H9 (cell line): ENCODE measurements around the gene DNAJC18. TPM values are rescaled to one million over a fixed set of nuclear protein-coding genes. Genes with fewer than 3 reads are reported as not detected.

Experiments
- DNase-seq: peaks from one replicate; pipeline ENCODE4 v3.0.0-alpha.2; 2017
- H2AFZ ChIP-seq: one replicate; pipeline ENCODE4 v1.6.1; 2013; ENCODE audit warnings: mild to moderate bottlenecking, low read length, control low read depth, moderate library complexity
- H2AK5ac ChIP-seq: 2 replicates; pipeline ENCODE4 v1.6.1; 2013; ENCODE audit warnings: low read length, control low read depth, mixed read lengths; ENCODE audit not compliant: insufficient read length
- H2BK120ac ChIP-seq: one replicate; pipeline ENCODE4 v1.6.1; 2013; ENCODE audit warnings: low read depth, mild to moderate bottlenecking, low read length, control low read depth, inconsistent platforms; ENCODE audit not compliant: poor library complexity, severe bottlenecking
- H2BK12ac ChIP-seq: 2 replicates; pipeline ENCODE4 v1.6.1; 2013; ENCODE audit warnings: low read length, control low read depth, mixed read lengths, low read depth; ENCODE audit not compliant: insufficient read length
- H2BK15ac ChIP-seq: 2 replicates; pipeline ENCODE4 v1.6.1; 2013; ENCODE audit warnings: low read depth, low read length, control low read depth
- H2BK20ac ChIP-seq: one replicate; pipeline ENCODE4 v1.6.1; 2013; ENCODE audit warnings: low read depth, mild to moderate bottlenecking, low read length, control low read depth, inconsistent platforms; ENCODE audit not compliant: poor library complexity, severe bottlenecking
- H2BK5ac ChIP-seq: 2 replicates; pipeline ENCODE4 v1.6.1; 2013; ENCODE audit warnings: low read length, control low read depth, mixed read lengths; ENCODE audit not compliant: insufficient read length
- H3K14ac ChIP-seq: 2 replicates; pipeline ENCODE4 v1.6.1; 2013; ENCODE audit warnings: low read length, control low read depth; ENCODE audit not compliant: insufficient read depth
- H3K18ac ChIP-seq: 2 replicates; pipeline ENCODE4 v1.6.1; 2013; ENCODE audit warnings: low read depth, mild to moderate bottlenecking, mixed read lengths, low read length, control low read depth; ENCODE audit not compliant: insufficient read length
- H3K23ac ChIP-seq: 2 replicates; pipeline ENCODE4 v1.6.1; 2013; ENCODE audit warnings: low read length, control low read depth, mixed read lengths, low read depth; ENCODE audit not compliant: insufficient read length
- H3K23me2 ChIP-seq: 2 replicates; pipeline ENCODE4 v1.6.1; 2013; ENCODE audit warnings: low read depth, mild to moderate bottlenecking, mixed read lengths, low read length, control low read depth; ENCODE audit not compliant: insufficient read length, poor library complexity, severe bottlenecking
- H3K27ac ChIP-seq: 2 replicates; pipeline ENCODE4 v1.5.1; 2013; ENCODE audit warnings: low read length, control low read depth, mixed read lengths, low read depth; ENCODE audit not compliant: insufficient read length
- H3K27me3 ChIP-seq: 2 replicates; pipeline ENCODE4 v1.6.1; 2013; ENCODE audit warnings: low read length, control low read depth, inconsistent platforms; ENCODE audit not compliant: insufficient read depth
- H3K4ac ChIP-seq: 2 replicates; pipeline ENCODE4 v1.6.1; 2013; ENCODE audit warnings: low read depth, mild to moderate bottlenecking, control low read depth, inconsistent platforms, low read length, moderate library complexity
- H3K4me1 ChIP-seq: 2 replicates; pipeline ENCODE4 v1.6.1; 2013; ENCODE audit warnings: low read length, control low read depth, inconsistent platforms; ENCODE audit not compliant: insufficient read depth
- H3K4me2 ChIP-seq: 2 replicates; pipeline ENCODE4 v1.6.1; 2013; ENCODE audit warnings: low read length, control low read depth, mixed read lengths; ENCODE audit not compliant: insufficient read length, insufficient read depth
- H3K56ac ChIP-seq: 2 replicates; pipeline ENCODE4 v1.6.1; 2013; ENCODE audit warnings: low read depth, mild to moderate bottlenecking, mixed read lengths, low read length, control low read depth; ENCODE audit not compliant: insufficient read length
- H3K79me1 ChIP-seq: 2 replicates; pipeline ENCODE4 v1.6.1; 2013; ENCODE audit warnings: low read depth, mild to moderate bottlenecking, moderate library complexity, low read length, control low read depth, inconsistent platforms; ENCODE audit not compliant: insufficient read depth, poor library complexity, severe bottlenecking
- H3K79me2 ChIP-seq: 2 replicates; pipeline ENCODE4 v1.6.1; 2013; ENCODE audit warnings: low read length, control low read depth, inconsistent platforms; ENCODE audit not compliant: insufficient read depth
- H3K9ac ChIP-seq: 2 replicates; pipeline ENCODE4 v1.6.1; 2013; ENCODE audit warnings: low read length, control low read depth, mixed read lengths; ENCODE audit not compliant: insufficient read length; ENCODE audit errors: extremely low read depth
- H3K9me3 ChIP-seq: one replicate; pipeline ENCODE4 v1.6.1; 2013; ENCODE audit warnings: low read depth, low read length, inconsistent platforms; ENCODE audit not compliant: control insufficient read depth
- H3T11ph ChIP-seq: one replicate; pipeline ENCODE4 v1.6.1; 2013; ENCODE audit warnings: mild to moderate bottlenecking, low read length, control low read depth, inconsistent platforms
- H4K20me1 ChIP-seq: one replicate; pipeline ENCODE4 v1.6.1; 2013; ENCODE audit not compliant: control insufficient read depth, insufficient read length, insufficient read depth
- H4K5ac ChIP-seq: 2 replicates; pipeline ENCODE4 v1.6.1; 2013; ENCODE audit warnings: low read depth, mild to moderate bottlenecking, mixed read lengths, low read length, control low read depth; ENCODE audit not compliant: insufficient read length
- H4K8ac ChIP-seq: replicated peaks from 2 replicates; pipeline ENCODE4 v1.6.1; 2013; ENCODE audit warnings: low read length, control low read depth, mixed read lengths, low read depth; ENCODE audit not compliant: insufficient read length
- H4K91ac ChIP-seq: 2 replicates; pipeline ENCODE4 v1.6.1; 2013; ENCODE audit warnings: low read depth, mild to moderate bottlenecking, moderate library complexity, mixed read lengths, low read length, control low read depth; ENCODE audit not compliant: insufficient read length
- H3K27ac Mint-ChIP-seq, 3 experiments: 2 replicates in 2 of 3; 3 replicates in 1 of 3; pipeline ENCODE4 v1.8.0; 2020 to 2021; ENCODE audit warnings: mixed read lengths in 3 of 3, mild to moderate bottlenecking in 1 of 3, moderate library complexity in 1 of 3
- H3K27me3 Mint-ChIP-seq: 2 replicates; pipeline ENCODE4 v1.8.0; 2021; ENCODE audit warnings: low read depth, mild to moderate bottlenecking, moderate library complexity, mixed read lengths
- H3K36me3 Mint-ChIP-seq, 3 experiments: 2 replicates in 2 of 3; 3 replicates in 1 of 3; pipeline ENCODE4 v1.8.0; 2020 to 2021; ENCODE audit warnings: low read depth in 3 of 3, mixed read lengths in 3 of 3; ENCODE audit not compliant: insufficient read depth in 1 of 3
- H3K4me1 Mint-ChIP-seq, 2 experiments: 2 replicates each; pipeline ENCODE4 v1.8.0; 2020; ENCODE audit warnings: mixed read lengths in 2 of 2
- H3K4me3 Mint-ChIP-seq, 2 experiments: 2 replicates in 1 of 2; 3 replicates in 1 of 2; pipeline ENCODE4 v1.8.0; 2020 to 2021; ENCODE audit warnings: mild to moderate bottlenecking in 2 of 2, mixed read lengths in 2 of 2, moderate library complexity in 1 of 2
- H3K9me3 Mint-ChIP-seq, 2 experiments: 2 replicates in 1 of 2; 3 replicates in 1 of 2; pipeline ENCODE4 v1.8.0; 2020; ENCODE audit warnings: mild to moderate bottlenecking in 2 of 2, mixed read lengths in 2 of 2, moderate library complexity in 1 of 2
- WGBS: extraction: QIAGEN DNeasy Blood & Tissue Kit; methylation state at CpG from one replicate; pipeline ENCODE4 v1.1.7; 2013; ENCODE audit warnings: missing lambda C conversion rate, low lambda C conversion rate, mixed read lengths; ENCODE audit not compliant: insufficient read length; ENCODE audit errors: extremely low coverage; 5-methylcytosine and 5-hydroxymethylcytosine counted together
- total RNA-seq: library from RNA; stranded (reverse); gene quantifications from 2 replicates; pipeline ENCODE4 v1.2.1, GENCODE V29; 2021
- TF ChIP-seq, protein P1 (sequence below): fragments of 200-600 bp; sonication (generic); conservative IDR thresholded peaks from 3 replicates; pipeline ENCODE4 v1.8.0; 2021; ENCODE audit warnings: antibody characterized with exemption, mild to moderate bottlenecking

Gene DNAJC18
- total RNA-seq, 1 experiment from 2014 or later, result 26.5 TPM

DNA sequence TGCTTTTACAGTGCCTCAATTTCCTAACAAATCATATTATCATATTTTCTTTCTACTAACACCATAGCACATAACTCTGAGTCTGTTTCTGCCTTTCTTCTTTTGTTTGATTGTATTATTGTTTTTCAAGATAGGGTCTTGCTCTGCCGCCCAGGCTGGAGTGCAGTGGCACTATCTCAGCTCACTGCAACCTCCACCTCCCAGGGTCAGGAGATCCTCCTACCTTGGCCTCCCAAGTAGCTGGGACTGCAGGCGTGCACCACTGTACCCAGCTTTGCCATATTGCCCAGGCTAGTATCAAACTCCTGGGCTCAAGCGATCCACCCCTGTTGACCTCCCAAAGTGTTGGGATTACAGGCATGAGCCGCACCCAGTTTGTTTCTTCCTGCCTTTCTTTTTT, 78.9 kb downstream of the DNAJC18 start:
- Histone ChIP-seq H3K23me2 (no peaks in the 10 kb centered on the region), H3K56ac (no peak overlapping the region), H2AFZ (no peak overlapping the region), H3K79me1 (peaks cover 19% of the 10 kb centered on the region), H3K9ac (no peak overlapping the region), H4K91ac (no peak overlapping the region), H2BK5ac (no peak overlapping the region), H3K4ac (no peak overlapping the region), H3K27me3 (no peaks in the 10 kb centered on the region), H2BK12ac (no peak overlapping the region), H3K14ac (no peak overlapping the region), H4K8ac (no peak overlapping the region), H2BK15ac (no peak overlapping the region), H3K27ac (no peak overlapping the region), H3K23ac (no peak overlapping the region), H3T11ph (no peak overlapping the region), H3K4me2 (no peak overlapping the region), H2AK5ac (no peak overlapping the region), H4K20me1 (no peaks in the 10 kb centered on the region), H2BK120ac (no peak overlapping the region), H3K18ac (no peak overlapping the region), H3K79me2 (peaks cover 19% of the 10 kb centered on the region; the same call in 1 of the 2 replicates), H3K4me1 (no peaks in the 10 kb centered on the region), H3K9me3 (no peaks in the 10 kb centered on the region), H4K5ac (no peak overlapping the region), H2BK20ac (no peak overlapping the region)
- H3K36me3 Mint-ChIP-seq, result peaks cover 24 to 50% (median 42%) of the 10 kb centered on the region in 3 experiments; a peak in 6 of 7 replicates
- no peak for DNase-seq
- no peaks in the 10 kb centered on the region for H3K27me3 Mint-ChIP-seq
- H3K9me3 Mint-ChIP-seq, result no peaks in the 10 kb centered on the region
- peak overlapping the region in 1 of 3 experiments; percentile 66; a peak in 1 of 7 replicates for H3K27ac Mint-ChIP-seq
- TF ChIP-seq, protein P1, sequence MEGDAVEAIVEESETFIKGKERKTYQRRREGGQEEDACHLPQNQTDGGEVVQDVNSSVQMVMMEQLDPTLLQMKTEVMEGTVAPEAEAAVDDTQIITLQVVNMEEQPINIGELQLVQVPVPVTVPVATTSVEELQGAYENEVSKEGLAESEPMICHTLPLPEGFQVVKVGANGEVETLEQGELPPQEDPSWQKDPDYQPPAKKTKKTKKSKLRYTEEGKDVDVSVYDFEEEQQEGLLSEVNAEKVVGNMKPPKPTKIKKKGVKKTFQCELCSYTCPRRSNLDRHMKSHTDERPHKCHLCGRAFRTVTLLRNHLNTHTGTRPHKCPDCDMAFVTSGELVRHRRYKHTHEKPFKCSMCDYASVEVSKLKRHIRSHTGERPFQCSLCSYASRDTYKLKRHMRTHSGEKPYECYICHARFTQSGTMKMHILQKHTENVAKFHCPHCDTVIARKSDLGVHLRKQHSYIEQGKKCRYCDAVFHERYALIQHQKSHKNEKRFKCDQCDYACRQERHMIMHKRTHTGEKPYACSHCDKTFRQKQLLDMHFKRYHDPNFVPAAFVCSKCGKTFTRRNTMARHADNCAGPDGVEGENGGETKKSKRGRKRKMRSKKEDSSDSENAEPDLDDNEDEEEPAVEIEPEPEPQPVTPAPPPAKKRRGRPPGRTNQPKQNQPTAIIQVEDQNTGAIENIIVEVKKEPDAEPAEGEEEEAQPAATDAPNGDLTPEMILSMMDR, result no peak
- no peak overlapping the region for H3K4me3 Mint-ChIP-seq
- H3K4me1 Mint-ChIP-seq, result peaks cover 0 to 7% of the 10 kb centered on the region in 2 experiments; a peak in 1 of 4 replicates
- WGBS, result no CpG with 5 or more reads among the region's 4 CpGs

Other genes with a start within 250 kb of the DNAJC18 start
- gene SIL1, start 241.2 kb downstream of the DNAJC18 start, total RNA-seq, result 10.6 and 14.4 TPM in 2 replicates
- 267 and 278 TPM in 2 replicates for gene MATR3, start 145.8 kb downstream of the DNAJC18 start, total RNA-seq
- 121 and 129 TPM in 2 replicates for gene PAIP2, start 97.7 kb downstream of the DNAJC18 start, total RNA-seq
- gene SLC23A1, start 56.2 kb downstream of the DNAJC18 start, total RNA-seq, result not detected in 2 replicates
- gene MZB1, start 49.6 kb downstream of the DNAJC18 start, total RNA-seq, result 0.31 and 0.48 TPM in 2 replicates
- 3.3 and 3.4 TPM in 2 replicates for gene PROB1, start 44.4 kb downstream of the DNAJC18 start, total RNA-seq
- 12.9 and 13.0 TPM in 2 replicates for gene SPATA24, start 35.4 kb downstream of the DNAJC18 start, total RNA-seq
- 1.6 and 1.9 TPM in 2 replicates for gene ECSCR, start 23.2 kb upstream of the DNAJC18 start, total RNA-seq
- not detected in 2 replicates for gene SMIM33, start 31.5 kb upstream of the DNAJC18 start, total RNA-seq
- gene STING1, start 43.2 kb upstream of the DNAJC18 start, total RNA-seq, result 0.26 and 0.48 TPM in 2 replicates
- 231 and 236 TPM in 2 replicates for gene UBE2D2, start 121.8 kb upstream of the DNAJC18 start, total RNA-seq
- gene CXXC5, start 208.8 kb upstream of the DNAJC18 start, total RNA-seq, result 105 and 107 TPM in 2 replicates